Effector memory CD4-positive, alpha-beta T cell (primary cell): ENCODE data around the gene KERA.

Experiments
- DNase-seq, 3 donors: peaks; one replicate each; pipeline ENCODE4 v3.0.0-alpha.2; 2020
- H3K27ac ChIP-seq: 2 replicates; pipeline ENCODE4 v1.7.0; 2013; ENCODE audit warnings: mild to moderate bottlenecking, low read length, moderate library complexity; ENCODE audit not compliant: insufficient read depth, poor library complexity, severe bottlenecking
- H3K27me3 ChIP-seq: replicated peaks from 2 replicates; pipeline ENCODE4 v1.7.0; 2013; ENCODE audit warnings: mild to moderate bottlenecking, low read length; ENCODE audit not compliant: insufficient read depth, control insufficient read depth, poor library complexity, severe bottlenecking
- H3K36me3 ChIP-seq: 2 replicates; pipeline ENCODE4 v1.7.0; 2013; ENCODE audit warnings: mild to moderate bottlenecking, low read length, moderate library complexity; ENCODE audit not compliant: control insufficient read depth, insufficient read depth
- H3K4me1 ChIP-seq: 2 replicates; pipeline ENCODE4 v1.7.0; 2013; ENCODE audit warnings: low read length, mild to moderate bottlenecking; ENCODE audit not compliant: control insufficient read depth, insufficient read depth, poor library complexity, severe bottlenecking
- H3K4me3 ChIP-seq: 2 replicates; pipeline ENCODE4 v1.7.0; 2013; ENCODE audit warnings: low read length, low read depth, mild to moderate bottlenecking; ENCODE audit not compliant: insufficient read depth, poor library complexity, severe bottlenecking
- H3K9me3 ChIP-seq: 2 replicates; pipeline ENCODE4 v1.7.0; 2013; ENCODE audit warnings: mild to moderate bottlenecking, low read length, moderate library complexity; ENCODE audit not compliant: control insufficient read depth

KERA gene

GRCh38 chr12:91055976-91056375 is 1.8 kb downstream of the KERA start:
- Histone ChIP-seq H3K4me3 (no peak overlapping the region), H3K27me3 (no peaks in the 10 kb centered on the region), H3K36me3 (no peaks in the 10 kb centered on the region), H3K9me3 (no peaks in the 10 kb centered on the region), H3K4me1 (no peaks in the 10 kb centered on the region), H3K27ac (no peak overlapping the region)
- no peak for DNase-seq

GRCh38 chr12:91053951-91054715 is 3.7 kb downstream of the KERA start:
- Histone ChIP-seq H3K27me3 (no peaks in the 10 kb centered on the region), H3K36me3 (no peaks in the 10 kb centered on the region), H3K4me3 (no peak overlapping the region), H3K9me3 (no peaks in the 10 kb centered on the region), H3K4me1 (no peaks in the 10 kb centered on the region), H3K27ac (no peak overlapping the region)
- no peak for DNase-seq

- no peak overlapping the region for H3K4me3 ChIP-seq
- no peaks in the 10 kb centered on the region for H3K36me3 ChIP-seq
- no peaks in the 10 kb centered on the region for H3K27me3 ChIP-seq
- H3K4me1 ChIP-seq: no peaks in the 10 kb centered on the region
- DNase-seq: no peak
- no peak overlapping the region for H3K27ac ChIP-seq
- H3K9me3 ChIP-seq: no peaks in the 10 kb centered on the region
Measured at GRCh38 chr12:91052026-91052425, 5.8 kb downstream of the KERA start.

GRCh38 chr12:91044586-91044985 is 13.2 kb downstream of the KERA start:
- DNase-seq: no peak
- no peak overlapping the region for H3K4me3 ChIP-seq
- no peaks in the 10 kb centered on the region for H3K4me1 ChIP-seq
- H3K9me3 ChIP-seq: no peaks in the 10 kb centered on the region
- H3K27ac ChIP-seq: no peak overlapping the region
- H3K27me3 ChIP-seq: no peaks in the 10 kb centered on the region
- no peaks in the 10 kb centered on the region for H3K36me3 ChIP-seq

- Histone ChIP-seq H3K4me3 (no peak overlapping the region), H3K9me3 (no peaks in the 10 kb centered on the region), H3K4me1 (no peaks in the 10 kb centered on the region), H3K36me3 (no peaks in the 10 kb centered on the region), H3K27ac (no peak overlapping the region), H3K27me3 (no peaks in the 10 kb centered on the region)
- DNase-seq: no peak
Measured at GRCh38 chr12:91043408-91043807, 14.4 kb downstream of the KERA start.

GRCh38 chr12:91040096-91040755 is 17.6 kb downstream of the KERA start:
- Histone ChIP-seq H3K27me3 (no peaks in the 10 kb centered on the region), H3K4me1 (no peaks in the 10 kb centered on the region), H3K4me3 (no peak overlapping the region), H3K9me3 (no peaks in the 10 kb centered on the region), H3K27ac (no peak overlapping the region), H3K36me3 (no peaks in the 10 kb centered on the region)
- DNase-seq: no peak

GRCh38 chr12:91037276-91037675 is 20.5 kb downstream of the KERA start:
- H3K4me1 ChIP-seq: no peaks in the 10 kb centered on the region
- no peak overlapping the region for H3K4me3 ChIP-seq
- H3K27ac ChIP-seq: no peak overlapping the region
- H3K9me3 ChIP-seq: no peaks in the 10 kb centered on the region
- no peak for DNase-seq
- H3K27me3 ChIP-seq: no peaks in the 10 kb centered on the region
- no peaks in the 10 kb centered on the region for H3K36me3 ChIP-seq

GRCh38 chr12:91033251-91033650 is 24.6 kb downstream of the KERA start:
- H3K36me3 ChIP-seq: no peaks in the 10 kb centered on the region
- H3K27me3 ChIP-seq: no peaks in the 10 kb centered on the region
- no peak overlapping the region for H3K4me3 ChIP-seq
- H3K27ac ChIP-seq: no peak overlapping the region
- DNase-seq: no peak
- no peaks in the 10 kb centered on the region for H3K9me3 ChIP-seq
- H3K4me1 ChIP-seq: no peaks in the 10 kb centered on the region

- no peaks in the 10 kb centered on the region for H3K9me3 ChIP-seq
- no peaks in the 10 kb centered on the region for H3K4me1 ChIP-seq
- H3K4me3 ChIP-seq: no peak overlapping the region
- no peak overlapping the region for H3K27ac ChIP-seq
- DNase-seq: no peak
- no peaks in the 10 kb centered on the region for H3K27me3 ChIP-seq
- no peaks in the 10 kb centered on the region for H3K36me3 ChIP-seq
Measured at GRCh38 chr12:91023326-91024004, 34.4 kb downstream of the KERA start.

GRCh38 chr12:91021076-91021475 is 36.7 kb downstream of the KERA start:
- H3K27me3 ChIP-seq: no peaks in the 10 kb centered on the region
- no peaks in the 10 kb centered on the region for H3K4me1 ChIP-seq
- no peaks in the 10 kb centered on the region for H3K36me3 ChIP-seq
- no peak overlapping the region for H3K27ac ChIP-seq
- no peak for DNase-seq
- H3K4me3 ChIP-seq: no peak overlapping the region
- no peaks in the 10 kb centered on the region for H3K9me3 ChIP-seq
